Vagina (tissue), 2 donors: Measurements from ENCODE around the gene ADAR.

ENCODE experiments used
- POLR2A ChIP-seq, 2 donors: fragments of 450-650 bp; IDR thresholded peaks; one replicate each; pipeline ENCODE4 v1.6.1; 2017; ENCODE audit warnings: antibody characterized with exemption in 2 of 2, mild to moderate bottlenecking in 2 of 2, moderate library complexity in 2 of 2
- TF ChIP-seq, protein P1 (sequence below), 3 experiments: fragments of 450-650 bp in 2 of 3; fragments of 200-600 bp in 1 of 3; sonication (generic) in 1 of 3; IDR thresholded peaks; one replicate each; pipeline ENCODE4 v1.5.1; 2017 to 2019; ENCODE audit warnings: antibody characterized with exemption in 3 of 3, mild to moderate bottlenecking in 2 of 3, moderate library complexity in 2 of 3

DNA sequence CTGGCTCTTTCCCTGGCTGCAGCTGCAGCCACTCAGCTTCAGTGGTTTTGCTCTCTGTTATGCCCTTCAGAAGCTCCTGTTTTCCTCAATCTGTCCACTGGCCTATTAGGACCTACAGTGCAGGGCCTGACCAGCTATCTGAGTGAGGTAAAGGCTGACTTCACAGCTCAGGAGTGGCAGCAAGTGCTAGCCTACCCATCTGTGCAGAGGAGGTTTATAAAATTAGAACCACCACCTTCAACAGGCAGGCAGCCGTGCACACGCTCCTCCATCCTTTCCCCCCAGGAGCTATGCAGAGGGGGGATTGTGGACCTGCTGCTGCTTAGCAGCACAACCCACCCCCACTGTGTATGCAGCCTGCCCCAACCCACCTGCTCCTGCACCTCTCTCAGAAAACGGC is 8.3 kb downstream of the ADAR start:
- no peak for TF ChIP-seq POLR2A (IDR thresholded peaks at IDR 0.05)
- TF ChIP-seq, protein P1, sequence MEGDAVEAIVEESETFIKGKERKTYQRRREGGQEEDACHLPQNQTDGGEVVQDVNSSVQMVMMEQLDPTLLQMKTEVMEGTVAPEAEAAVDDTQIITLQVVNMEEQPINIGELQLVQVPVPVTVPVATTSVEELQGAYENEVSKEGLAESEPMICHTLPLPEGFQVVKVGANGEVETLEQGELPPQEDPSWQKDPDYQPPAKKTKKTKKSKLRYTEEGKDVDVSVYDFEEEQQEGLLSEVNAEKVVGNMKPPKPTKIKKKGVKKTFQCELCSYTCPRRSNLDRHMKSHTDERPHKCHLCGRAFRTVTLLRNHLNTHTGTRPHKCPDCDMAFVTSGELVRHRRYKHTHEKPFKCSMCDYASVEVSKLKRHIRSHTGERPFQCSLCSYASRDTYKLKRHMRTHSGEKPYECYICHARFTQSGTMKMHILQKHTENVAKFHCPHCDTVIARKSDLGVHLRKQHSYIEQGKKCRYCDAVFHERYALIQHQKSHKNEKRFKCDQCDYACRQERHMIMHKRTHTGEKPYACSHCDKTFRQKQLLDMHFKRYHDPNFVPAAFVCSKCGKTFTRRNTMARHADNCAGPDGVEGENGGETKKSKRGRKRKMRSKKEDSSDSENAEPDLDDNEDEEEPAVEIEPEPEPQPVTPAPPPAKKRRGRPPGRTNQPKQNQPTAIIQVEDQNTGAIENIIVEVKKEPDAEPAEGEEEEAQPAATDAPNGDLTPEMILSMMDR (IDR thresholded peaks at IDR 0.05): no peak
